ENCODE results near the gene ALPG.

GRCh38 chr2:232372231-232373208 lies 34.1 kb upstream of the ALPG start:
- TF ChIP-seq CAMTA2 (CRISPR knock-in tag; IDR thresholded peaks at IDR 0.05; ENCODE audit: borderline replicate concordance) (no peak), MAZ (IDR thresholded peaks at IDR 0.05; ENCODE audit: borderline replicate concordance, low read depth, low read length) (no peak), MAZ (CRISPR knock-in tag; IDR thresholded peaks at IDR 0.05; ENCODE audit: low read depth) (no peak)

All from HepG2 (cell line).